Urinary bladder (tissue), 4 donors: Measurements from ENCODE around the gene CNGB1. TPM values are rescaled to one million over a fixed set of nuclear protein-coding genes. Genes with fewer than 3 reads are reported as not detected.
"Not testable (repeated sequence)": the region's sequence is repeated elsewhere in the genome, so short reads cannot be mapped to it uniquely, and the experiment has no call there.

Experiments used
- DNase-seq: peaks from one replicate; pipeline ENCODE4 v3.0.0-alpha.2; 2015; ENCODE audit errors: extremely low spot score
- H3K27ac ChIP-seq: one replicate; pipeline ENCODE4 v1.5.1; 2013; ENCODE audit warnings: low read depth, mild to moderate bottlenecking, moderate library complexity
- H3K36me3 ChIP-seq: one replicate; pipeline ENCODE4 v1.6.1; 2013; ENCODE audit warnings: mild to moderate bottlenecking, moderate library complexity; ENCODE audit not compliant: insufficient read depth
- H3K4me1 ChIP-seq: one replicate; pipeline ENCODE4 v1.6.1; 2013; ENCODE audit warnings: mild to moderate bottlenecking, moderate library complexity; ENCODE audit not compliant: insufficient read depth
- H3K4me3 ChIP-seq: one replicate; pipeline ENCODE4 v1.5.1; 2013; ENCODE audit warnings: low read depth, low read length
- WGBS: extraction: QIAGEN DNeasy Blood & Tissue Kit; methylation state at CpG from one replicate; pipeline ENCODE4 v1.1.7; 2013; 5-methylcytosine and 5-hydroxymethylcytosine counted together
- polyA plus RNA-seq: library from polyadenylated mRNA; stranded (reverse); fragments of 200-250 nt; gene quantifications from one replicate; pipeline ENCODE4 v1.2.3, GENCODE V29; 2013
- total RNA-seq: library from RNA; depleted of rRNA; stranded (reverse); fragments of >200 nt; gene quantifications from one replicate; pipeline ENCODE4 v1.2.3, GENCODE V29; 2014
- donor health status: healthy with polysubstance abuse.
- donor health status: healthy.

CNGB1 gene
- total and polyA plus RNA-seq, 2 donors = 0.16 TPM; not detected in 1

DNA sequence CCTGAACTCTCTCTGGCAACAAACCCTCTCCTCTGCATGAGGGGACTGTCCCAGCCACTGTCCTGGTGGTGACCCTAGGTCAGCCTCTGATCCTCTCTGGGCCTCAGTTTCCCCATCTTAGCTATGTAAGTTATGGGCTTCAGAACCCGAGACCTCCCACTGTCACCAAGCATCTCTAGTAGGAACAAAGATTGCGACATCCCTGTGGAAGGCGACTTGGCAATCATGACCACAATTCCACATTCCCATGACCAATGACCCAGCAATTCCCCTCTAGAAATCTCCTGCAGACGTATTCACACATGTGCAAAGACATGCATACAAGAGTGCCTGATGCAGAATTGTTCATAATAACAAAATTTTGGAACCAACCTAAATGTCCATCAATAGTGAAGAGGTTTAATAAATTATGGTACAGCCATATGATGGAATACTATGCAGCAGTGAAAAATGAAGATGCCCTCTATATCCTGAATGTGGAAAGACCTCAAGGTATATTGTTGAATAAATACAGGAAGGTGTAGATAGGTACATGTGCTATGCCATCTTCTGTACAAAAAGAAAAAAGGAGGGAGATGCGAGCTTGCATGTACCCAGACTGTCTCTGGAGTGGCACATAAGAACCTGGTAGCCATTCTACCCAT, 21.2 kb downstream of the CNGB1 start:
- WGBS = 90% methylated on average over 5 of the region's 5 CpGs
- H3K36me3 ChIP-seq = no peaks in the 10 kb centered on the region
- no peak for DNase-seq
- H3K27ac ChIP-seq = no peak overlapping the region
- no peak overlapping the region for H3K4me3 ChIP-seq
- no peaks in the 10 kb centered on the region for H3K4me1 ChIP-seq

GRCh38 chr16:57949013-57949412, 21.9 kb downstream of the CNGB1 start:
- Histone ChIP-seq H3K36me3 (no peaks in the 10 kb centered on the region), H3K4me3 (no peak overlapping the region), H3K4me1 (no peaks in the 10 kb centered on the region), H3K27ac (no peak overlapping the region)
- DNase-seq = no peak
- WGBS = 19% methylated on average over 2 of the region's 2 CpGs

DNA sequence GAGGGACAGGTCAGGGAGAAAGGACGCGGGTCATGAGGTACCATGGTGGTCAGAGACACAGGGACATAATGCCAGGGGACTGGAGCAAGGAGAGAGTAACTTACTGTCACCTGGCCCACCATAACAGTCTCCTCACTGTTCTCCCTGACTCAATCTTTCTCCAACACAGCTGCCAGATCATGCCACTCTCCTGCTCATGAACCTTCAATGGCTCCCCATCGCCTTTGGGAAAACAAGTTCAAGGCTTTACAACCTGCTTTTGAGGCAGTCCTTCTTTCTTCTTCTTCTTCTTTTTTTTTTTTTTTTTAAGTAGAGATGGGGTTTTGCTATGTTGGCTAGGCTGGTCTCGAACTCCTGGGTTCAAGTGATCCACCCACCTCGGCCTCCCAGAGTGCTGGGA, 22.9 kb downstream of the CNGB1 start:
- no peaks in the 10 kb centered on the region for H3K36me3 ChIP-seq
- no peak overlapping the region for H3K27ac ChIP-seq
- H3K4me3 ChIP-seq = no peak overlapping the region
- no peaks in the 10 kb centered on the region for H3K4me1 ChIP-seq
- DNase-seq = no peak
- WGBS = 93% methylated on average over 5 of the region's 5 CpGs

DNA sequence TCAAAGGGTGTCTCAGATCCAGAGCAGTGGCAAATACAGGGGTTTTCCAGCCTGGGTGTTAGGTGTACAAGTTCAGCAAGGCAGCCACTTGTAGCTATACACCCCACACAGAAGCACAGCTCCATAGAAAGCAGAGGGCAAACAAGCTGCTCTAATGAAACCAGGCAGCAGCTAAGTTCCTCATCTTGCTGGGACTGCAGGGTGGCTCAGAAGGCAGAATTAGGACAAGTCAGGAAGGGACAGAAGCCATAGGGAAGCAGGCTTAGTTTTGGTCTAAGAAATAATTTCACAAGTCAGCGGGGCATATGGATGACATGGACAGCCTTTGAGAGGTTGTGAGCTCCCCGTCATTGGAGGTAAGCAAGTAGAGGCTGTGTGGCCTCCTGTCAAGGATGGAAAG, 23.7 kb downstream of the CNGB1 start:
- Histone ChIP-seq H3K36me3 (no peaks in the 10 kb centered on the region), H3K4me3 (no peak overlapping the region), H3K27ac (no peak overlapping the region), H3K4me1 (no peaks in the 10 kb centered on the region)
- 89% methylated on average over 2 of the region's 2 CpGs for whole genome bisulfite sequencing
- DNase-seq = no peak

DNA sequence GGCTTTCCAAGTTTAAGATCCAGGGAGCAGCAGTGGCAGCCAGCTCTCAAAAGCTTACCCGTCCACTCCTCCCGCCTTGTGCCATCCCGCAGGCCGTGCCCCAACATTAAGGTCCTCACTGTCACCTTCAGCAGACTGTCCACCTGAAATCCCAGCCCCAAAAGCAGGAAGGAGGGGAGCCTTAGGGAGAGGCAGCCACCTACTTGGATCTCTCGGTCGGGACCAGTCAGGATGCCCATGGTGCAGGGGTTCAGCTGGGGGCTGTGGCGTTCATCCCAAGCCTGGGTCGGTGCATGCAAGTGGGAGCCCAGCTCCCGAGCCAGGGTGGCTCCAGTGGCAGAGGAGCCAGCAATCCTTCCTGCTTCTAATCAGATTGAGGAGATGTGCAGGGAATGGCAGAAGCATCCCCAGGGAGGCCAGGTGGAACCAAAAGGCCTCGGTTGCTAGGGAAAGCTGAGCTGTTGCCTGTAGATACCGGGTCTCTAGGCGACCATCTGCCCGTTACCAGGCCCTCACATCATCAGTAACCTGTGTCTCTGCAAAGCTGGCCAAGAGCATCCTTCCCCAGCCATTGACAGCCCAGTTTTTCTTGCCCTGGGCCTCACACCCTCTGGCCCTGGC, 24.6 kb downstream of the CNGB1 start:
- H3K36me3 ChIP-seq = no peaks in the 10 kb centered on the region
- H3K4me3 ChIP-seq = no peak overlapping the region
- 81% methylated on average over 13 of the region's 13 CpGs for WGBS
- DNase-seq = no peak
- no peak overlapping the region for H3K27ac ChIP-seq
- no peaks in the 10 kb centered on the region for H3K4me1 ChIP-seq

DNA sequence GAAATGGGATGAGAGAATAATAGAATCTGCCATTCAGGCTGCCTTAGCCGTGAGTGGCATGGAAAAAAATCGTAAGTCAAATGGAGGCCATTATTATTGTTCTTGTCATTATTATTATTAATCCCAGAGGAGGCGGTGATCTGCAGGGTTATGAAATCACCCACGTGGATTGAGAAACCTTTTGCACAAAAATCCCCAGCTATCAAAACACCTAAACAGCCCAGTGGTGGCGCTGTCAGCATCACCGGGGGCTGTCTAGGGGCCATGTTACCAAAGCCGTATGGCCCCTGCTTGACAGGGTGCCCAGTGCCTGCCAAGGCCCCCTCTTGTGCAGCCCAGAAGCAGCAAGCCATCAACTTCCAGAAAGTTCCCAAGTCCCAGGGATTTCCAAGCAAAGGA, 25.2 kb downstream of the CNGB1 start:
- DNase-seq = no peak

GRCh38 chr16:57944970-57945739, 25.8 kb downstream of the CNGB1 start:
- Histone ChIP-seq H3K4me1 (no peaks in the 10 kb centered on the region), H3K36me3 (no peaks in the 10 kb centered on the region), H3K4me3 (no peak overlapping the region), H3K27ac (no peak overlapping the region)
- WGBS = 81% methylated on average over 9 of the region's 9 CpGs
- DNase-seq = no peak

More for the DNA sequence above, 25.2 kb downstream of the CNGB1 start:
- Histone ChIP-seq H3K4me3 (no peak overlapping the region), H3K36me3 (no peaks in the 10 kb centered on the region), H3K27ac (no peak overlapping the region), H3K4me1 (no peaks in the 10 kb centered on the region)
- WGBS = 66% methylated on average over 7 of the region's 7 CpGs

DNA sequence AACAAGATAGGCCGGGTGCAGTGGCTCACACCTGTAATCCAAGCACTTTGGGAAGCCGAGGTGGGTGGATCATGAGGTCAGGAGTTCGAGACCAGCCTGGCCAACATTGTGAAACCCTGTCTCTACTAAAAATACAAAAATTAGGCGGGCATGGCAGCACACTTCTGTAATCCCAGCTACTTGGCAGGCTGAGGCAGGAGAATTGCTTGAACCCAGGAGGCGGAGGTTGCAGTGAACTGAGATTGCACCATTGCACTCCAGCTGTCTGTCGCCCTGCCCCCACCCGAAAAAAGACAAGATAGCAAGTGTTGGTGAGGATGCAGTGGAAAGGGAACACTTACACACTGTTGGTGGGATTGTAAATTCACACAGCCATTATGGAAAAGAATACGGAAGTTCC, 27.5 kb downstream of the CNGB1 start:
- not testable (repeated sequence) for H3K36me3 ChIP-seq, H3K4me1 ChIP-seq

GRCh38 chr16:57941901-57942300, 29.0 kb downstream of the CNGB1 start:
- not testable (repeated sequence) for H3K36me3 ChIP-seq, H3K27ac ChIP-seq, H3K4me3 ChIP-seq, H3K4me1 ChIP-seq, DNase-seq
- WGBS = 93% methylated on average over 2 of the region's 2 CpGs

More for the DNA sequence above, 27.5 kb downstream of the CNGB1 start:
- not testable (repeated sequence) for DNase-seq, H3K4me3 ChIP-seq, H3K27ac ChIP-seq
- WGBS = 81% methylated on average over 8 of the region's 8 CpGs

- no peak for DNase-seq
- Histone ChIP-seq H3K4me1 (no peaks in the 10 kb centered on the region), H3K27ac (no peak overlapping the region), H3K4me3 (no peak overlapping the region), H3K36me3 (no peaks in the 10 kb centered on the region)
- 36% methylated on average over 11 of the region's 11 CpGs for WGBS
Measured at GRCh38 chr16:57941016-57941664, 29.8 kb downstream of the CNGB1 start.

GRCh38 chr16:57940382-57940966, 30.5 kb downstream of the CNGB1 start:
- no peaks in the 10 kb centered on the region for H3K36me3 ChIP-seq
- no peak overlapping the region for H3K27ac ChIP-seq
- H3K4me3 ChIP-seq = no peak overlapping the region
- no peaks in the 10 kb centered on the region for H3K4me1 ChIP-seq
- no peak for DNase-seq
- 94% methylated on average over 5 of the region's 5 CpGs for WGBS

GRCh38 chr16:57939872-57940224, 31.1 kb downstream of the CNGB1 start:
- 92% methylated on average over 10 of the region's 10 CpGs for WGBS
- Histone ChIP-seq H3K4me1 (no peaks in the 10 kb centered on the region), H3K36me3 (no peaks in the 10 kb centered on the region), H3K4me3 (no peak overlapping the region), H3K27ac (no peak overlapping the region)
- no peak for DNase-seq
